Suprapubic skin (tissue), 4 donors: ENCODE data around the gene MAPRE2.

Experiments
- CTCF ChIP-seq, 2 donors: fragments of 200-600 bp in 1 of 2; fragments of 450-650 bp in 1 of 2; sonication (generic) in 1 of 2; IDR thresholded peaks; one replicate each; pipeline ENCODE4 v1.5.1; 2016 to 2019; ENCODE audit warnings: antibody characterized with exemption in 2 of 2, mild to moderate bottlenecking in 1 of 2, moderate library complexity in 1 of 2
- EP300 ChIP-seq: sonication (generic); formaldehyde crosslinking; IDR thresholded peaks from one replicate; pipeline ENCODE4 v1.6.1; 2017; ENCODE audit warnings: antibody characterized with exemption
- POLR2A ChIP-seq, 2 donors: fragments of 450-650 bp; IDR thresholded peaks; one replicate each; pipeline ENCODE4 v1.6.1; 2017; ENCODE audit warnings: antibody characterized with exemption in 2 of 2, mild to moderate bottlenecking in 2 of 2, moderate library complexity in 2 of 2
- POLR2AphosphoS5 ChIP-seq, 3 donors: sonication (generic); formaldehyde crosslinking; IDR thresholded peaks; one replicate each; pipeline ENCODE4 v1.6.1; 2017; ENCODE audit warnings: antibody characterized with exemption in 3 of 3

GRCh38 chr18:35042389-35043071, 1.3 kb downstream of the MAPRE2 start:
- TF ChIP-seq CTCF (IDR thresholded peaks at IDR 0.05) (no peak), POLR2A (IDR thresholded peaks at IDR 0.05) (no peak), POLR2AphosphoS5 (IDR thresholded peaks at IDR 0.05) (no peak), EP300 (no peak)
